ENCODE results near the gene BAD. TPM values are rescaled to one million over a fixed set of nuclear protein-coding genes. Genes with fewer than 3 reads are reported as not detected.

Gene BAD
- total RNA-seq, 1 donor from 2014 or later: 19.0 TPM

DNA sequence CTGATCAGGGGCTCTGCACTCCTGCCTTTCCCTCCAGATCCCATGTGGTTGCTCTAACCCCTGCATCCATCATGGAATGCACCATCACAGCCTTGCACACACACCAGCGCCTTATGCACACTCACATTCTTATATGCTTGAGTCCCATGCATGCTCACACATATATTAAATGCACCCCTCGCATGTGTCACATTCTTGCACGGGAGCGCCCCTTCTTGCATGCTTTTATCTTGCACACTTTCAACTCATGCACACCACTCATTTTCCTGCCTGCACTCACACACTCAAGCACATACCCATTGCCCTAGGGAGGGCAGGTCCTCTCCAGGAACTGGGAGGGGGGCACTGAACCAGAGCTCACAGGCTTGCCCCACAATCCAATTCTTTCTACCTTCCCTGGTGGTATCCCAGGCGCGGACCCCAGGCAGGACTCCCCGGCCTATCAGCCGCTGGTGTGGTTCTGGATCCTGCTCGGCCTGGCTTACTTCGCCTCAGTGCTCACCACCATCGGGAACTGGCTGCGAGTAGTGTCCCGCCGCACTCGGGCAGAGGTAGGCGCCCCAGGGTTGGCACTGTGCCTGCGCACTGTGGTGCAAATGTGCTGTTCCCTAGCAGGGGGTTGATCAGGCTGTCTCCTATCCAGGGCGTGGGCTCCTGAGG lies 13.4 kb upstream of the BAD start:
- H3K4me2 ChIP-seq: no peak overlapping the region

DNA sequence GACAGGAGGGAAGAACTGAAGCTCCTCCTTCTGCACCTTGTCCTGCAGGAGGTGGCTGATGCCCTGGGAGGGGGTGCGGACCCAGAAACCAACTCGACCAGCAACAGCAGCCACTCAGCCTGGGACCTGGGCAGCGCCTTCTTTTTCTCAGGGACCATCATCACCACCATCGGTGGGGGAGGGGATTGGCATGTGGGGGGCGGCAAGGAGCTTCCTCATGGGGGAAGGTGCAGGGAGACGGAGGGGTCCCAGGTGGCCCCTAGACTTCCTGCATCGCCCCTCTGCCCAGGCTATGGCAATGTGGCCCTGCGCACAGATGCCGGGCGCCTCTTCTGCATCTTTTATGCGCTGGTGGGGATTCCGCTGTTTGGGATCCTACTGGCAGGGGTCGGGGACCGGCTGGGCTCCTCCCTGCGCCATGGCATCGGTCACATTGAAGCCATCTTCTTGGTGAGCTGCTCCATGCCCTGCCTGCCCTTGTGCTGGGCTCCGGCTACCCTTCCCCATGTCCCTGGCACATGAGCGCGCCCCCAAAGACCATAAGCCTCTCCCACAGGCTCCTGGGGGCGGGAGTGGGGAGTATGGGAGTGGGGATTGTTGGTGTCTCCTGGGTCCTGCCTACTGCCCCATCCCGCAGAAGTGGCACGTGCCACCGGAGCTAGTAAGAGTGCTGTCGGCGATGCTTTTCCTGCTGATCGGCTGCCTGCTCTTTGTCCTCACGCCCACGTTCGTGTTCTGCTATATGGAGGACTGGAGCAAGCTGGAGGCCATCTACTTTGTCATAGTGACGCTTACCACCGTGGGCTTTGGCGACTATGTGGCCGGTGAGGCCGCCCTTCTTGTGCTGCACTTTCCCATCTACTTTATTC lies 12.6 kb upstream of the BAD start:
- Histone ChIP-seq H3K4me2 (no peak overlapping the region), H3F3A (ENCODE audit: low read depth) (peaks cover 22% of the 10 kb centered on the region), H3K9me3 (ENCODE audit: low read depth) (no peaks in the 10 kb centered on the region), H3K27ac (no peak overlapping the region), H3K4me3 (no peak overlapping the region), H3K27me3 (peaks cover 100% of the 10 kb centered on the region), H3K9ac (no peak overlapping the region), H3K79me2 (ENCODE audit: low read depth) (no peaks in the 10 kb centered on the region), H3K4me1 (peaks cover 15% of the 10 kb centered on the region), H2AFZ (replicated peaks) (no peak overlapping the region), H4K20me1 (ENCODE audit: low read depth) (peaks cover 41% of the 10 kb centered on the region), H3K36me3 (no peaks in the 10 kb centered on the region)
- H3K4me1 Mint-ChIP-seq: peaks cover 19% of the 10 kb centered on the region
- H3K9me3 Mint-ChIP-seq: no peaks in the 10 kb centered on the region
- H3K4me3 Mint-ChIP-seq: no peak overlapping the region
- H3K27me3 Mint-ChIP-seq (ENCODE audit: insufficient read depth, low read depth): peaks cover 87% of the 10 kb centered on the region
- H3K27ac Mint-ChIP-seq: no peak overlapping the region
- no peak for DNase-seq (ENCODE audit: low spot score)
- TF ChIP-seq EZH2phosphoT487 (IDR thresholded peaks at IDR 0.05): no peak
- TF ChIP-seq EZH2 (IDR thresholded peaks at IDR 0.05): no peak
- TF ChIP-seq, protein P1, sequence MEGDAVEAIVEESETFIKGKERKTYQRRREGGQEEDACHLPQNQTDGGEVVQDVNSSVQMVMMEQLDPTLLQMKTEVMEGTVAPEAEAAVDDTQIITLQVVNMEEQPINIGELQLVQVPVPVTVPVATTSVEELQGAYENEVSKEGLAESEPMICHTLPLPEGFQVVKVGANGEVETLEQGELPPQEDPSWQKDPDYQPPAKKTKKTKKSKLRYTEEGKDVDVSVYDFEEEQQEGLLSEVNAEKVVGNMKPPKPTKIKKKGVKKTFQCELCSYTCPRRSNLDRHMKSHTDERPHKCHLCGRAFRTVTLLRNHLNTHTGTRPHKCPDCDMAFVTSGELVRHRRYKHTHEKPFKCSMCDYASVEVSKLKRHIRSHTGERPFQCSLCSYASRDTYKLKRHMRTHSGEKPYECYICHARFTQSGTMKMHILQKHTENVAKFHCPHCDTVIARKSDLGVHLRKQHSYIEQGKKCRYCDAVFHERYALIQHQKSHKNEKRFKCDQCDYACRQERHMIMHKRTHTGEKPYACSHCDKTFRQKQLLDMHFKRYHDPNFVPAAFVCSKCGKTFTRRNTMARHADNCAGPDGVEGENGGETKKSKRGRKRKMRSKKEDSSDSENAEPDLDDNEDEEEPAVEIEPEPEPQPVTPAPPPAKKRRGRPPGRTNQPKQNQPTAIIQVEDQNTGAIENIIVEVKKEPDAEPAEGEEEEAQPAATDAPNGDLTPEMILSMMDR (IDR thresholded peaks at IDR 0.05): no peak
- no peaks in the 10 kb centered on the region for H3K36me3 Mint-ChIP-seq

More for the DNA sequence above, 13.4 kb upstream of the BAD start:
- Mint-ChIP-seq H3K27me3 (ENCODE audit: insufficient read depth, low read depth) (peaks cover 84% of the 10 kb centered on the region), H3K27ac (no peak overlapping the region), H3K36me3 (no peaks in the 10 kb centered on the region), H3K4me3 (no peak overlapping the region), H3K4me1 (peaks cover 19% of the 10 kb centered on the region), H3K9me3 (no peaks in the 10 kb centered on the region)
- no peak overlapping the region for H3K9ac ChIP-seq
- H3K4me3 ChIP-seq: no peak overlapping the region
- peaks cover 33% of the 10 kb centered on the region for H4K20me1 ChIP-seq (ENCODE audit: low read depth)
- H3K27ac ChIP-seq: no peak overlapping the region
- H3K27me3 ChIP-seq: peaks cover 100% of the 10 kb centered on the region
- H3K4me1 ChIP-seq: peaks cover 11% of the 10 kb centered on the region
- peaks cover 22% of the 10 kb centered on the region for H3F3A ChIP-seq (ENCODE audit: low read depth)
- TF ChIP-seq, protein P1 (IDR thresholded peaks at IDR 0.05): no peak
- TF ChIP-seq EZH2 (IDR thresholded peaks at IDR 0.05): no peak
- no peak for TF ChIP-seq EZH2phosphoT487 (IDR thresholded peaks at IDR 0.05)
- no peaks in the 10 kb centered on the region for H3K79me2 ChIP-seq (ENCODE audit: low read depth)
- H3K9me3 ChIP-seq (ENCODE audit: low read depth): no peaks in the 10 kb centered on the region
- no peaks in the 10 kb centered on the region for H3K36me3 ChIP-seq
- DNase-seq (ENCODE audit: low spot score): no peak
- no peak overlapping the region for H2AFZ ChIP-seq (replicated peaks)

DNA sequence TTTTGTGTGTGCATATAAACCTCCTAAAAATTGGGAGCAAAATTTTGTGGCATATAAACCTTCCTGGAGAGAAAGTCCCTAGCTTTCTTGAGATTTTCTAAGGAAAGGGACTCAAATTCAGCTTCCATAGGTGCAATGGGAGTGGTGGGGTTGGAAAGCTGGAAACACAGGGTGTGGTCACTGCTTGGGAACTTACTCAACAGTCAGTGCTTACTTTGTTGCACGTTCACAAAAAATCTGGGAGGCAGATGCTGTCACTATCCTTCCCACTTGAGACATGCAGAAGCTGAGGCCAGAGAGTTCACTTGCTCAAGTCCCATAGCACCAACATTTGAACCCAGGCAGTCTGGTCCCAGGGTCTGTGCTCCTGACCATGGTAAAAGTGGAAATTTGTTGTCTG lies 11.8 kb upstream of the BAD start:
- no peak overlapping the region for H3K4me3 Mint-ChIP-seq
- no peaks in the 10 kb centered on the region for H3K9me3 Mint-ChIP-seq

More for the DNA sequence above, 11.8 kb upstream of the BAD start:
- no peak overlapping the region for H3K4me3 ChIP-seq
- Mint-ChIP-seq H3K27ac (no peak overlapping the region), H3K4me1 (peaks cover 16% of the 10 kb centered on the region), H3K27me3 (ENCODE audit: insufficient read depth, low read depth) (peaks cover 79% of the 10 kb centered on the region), H3K36me3 (no peaks in the 10 kb centered on the region)
- peaks cover 17% of the 10 kb centered on the region for H3K4me1 ChIP-seq
- H2AFZ ChIP-seq (replicated peaks): no peak overlapping the region
- no peaks in the 10 kb centered on the region for H3K36me3 ChIP-seq
- peaks cover 42% of the 10 kb centered on the region for H4K20me1 ChIP-seq (ENCODE audit: low read depth)
- peaks cover 100% of the 10 kb centered on the region for H3K27me3 ChIP-seq
- H3F3A ChIP-seq (ENCODE audit: low read depth): peaks cover 22% of the 10 kb centered on the region
- no peak overlapping the region for H3K9ac ChIP-seq
- no peaks in the 10 kb centered on the region for H3K9me3 ChIP-seq (ENCODE audit: low read depth)
- H3K79me2 ChIP-seq (ENCODE audit: low read depth): no peaks in the 10 kb centered on the region
- no peak for DNase-seq (ENCODE audit: low spot score)
- no peak overlapping the region for H3K4me2 ChIP-seq
- H3K27ac ChIP-seq: no peak overlapping the region
- TF ChIP-seq EZH2 (IDR thresholded peaks at IDR 0.05): no peak
- TF ChIP-seq EZH2phosphoT487 (IDR thresholded peaks at IDR 0.05): no peak
- TF ChIP-seq, protein P1 (IDR thresholded peaks at IDR 0.05): no peak
